Heart right ventricle (tissue), 16 donors: ENCODE results near the gene TRMT2B. TPM values are rescaled to one million over a fixed set of nuclear protein-coding genes. Genes with fewer than 3 reads are reported as not detected.

Source experiments
- ATAC-seq, 8 donors: fragments of 200-7000 bp; cut with Tn5 transposase; one replicate each; pipeline ENCODE4 v1.9.1; 2020; ENCODE audit warnings: mild to moderate bottlenecking in 8 of 8, moderate library complexity in 8 of 8, moderate number of reproducible peaks in 1 of 8
- DNase-seq, 2 donors: peaks; one replicate each; pipeline ENCODE4 v3.0.0-alpha.2; 2020
- H3K27ac ChIP-seq, 10 donors: fragments of 200-600 bp; sonication (generic) in 2 of 10; one replicate each; pipeline versions ENCODE4 v1.5.0 to v1.8.0; 2020 to 2022; ENCODE audit warnings: mild to moderate bottlenecking in 3 of 10
- H3K27me3 ChIP-seq, 7 donors: fragments of 200-600 bp; one replicate each; pipeline ENCODE4 v1.8.0; 2021 to 2022; ENCODE audit warnings: mild to moderate bottlenecking in 2 of 7
- H3K36me3 ChIP-seq, 9 donors: fragments of 200-600 bp; sonication (generic) in 1 of 9; one replicate each; pipeline versions ENCODE4 v1.5.0 to v1.8.0; 2020 to 2022; ENCODE audit warnings: mild to moderate bottlenecking in 2 of 9
- H3K4me1 ChIP-seq, 9 donors: fragments of 200-600 bp; sonication (generic) in 1 of 9; one replicate each; pipeline versions ENCODE4 v1.5.0 to v1.8.0; 2020 to 2022; ENCODE audit warnings: mild to moderate bottlenecking in 4 of 9
- H3K4me3 ChIP-seq, 10 donors: fragments of 200-600 bp; sonication (generic) in 2 of 10; one replicate each; pipeline versions ENCODE4 v1.5.0 to v1.8.0; 2020 to 2022; ENCODE audit warnings: mild to moderate bottlenecking in 7 of 10, moderate library complexity in 2 of 10
- H3K9me3 ChIP-seq, 11 donors: fragments of 200-600 bp in 10 of 11; sonication (generic) in 2 of 11; one replicate each; pipeline versions ENCODE4 v1.5.0 to v1.8.0; 2013 to 2022; ENCODE audit warnings: mild to moderate bottlenecking in 2 of 11, control low read depth in 1 of 11, moderate library complexity in 1 of 11
- CTCF ChIP-seq, 9 donors: fragments of 200-600 bp; sonication (generic) in 2 of 9; IDR thresholded peaks; one replicate each; pipeline versions ENCODE4 v1.5.0 to v1.8.0; 2021 to 2022; ENCODE audit warnings: antibody characterized with exemption in 9 of 9, mild to moderate bottlenecking in 5 of 9, moderate library complexity in 1 of 9
- WGBS, 2 donors: extraction: QIAGEN DNeasy Blood & Tissue Kit; methylation state at CpG; one replicate each; pipeline ENCODE4 v1.1.7; 2013; ENCODE audit warnings: inconsistent platforms in 1 of 2; 5-methylcytosine and 5-hydroxymethylcytosine counted together
- intact Hi-C, 10 donors: fragments of 100-400 bp; cut with DNase I; formaldehyde crosslinking; loops; one replicate each; pipeline versions ENCODE4 v1.11.1 to v1.14.2; 2022
- long read RNA-seq, 3 donors: library from polyadenylated mRNA; unstranded; transcript quantifications; one replicate each; pipeline ENCODE4 v2.0.0, GENCODE V29; 2020 to 2021
- polyA plus RNA-seq, 2 donors: library from polyadenylated mRNA; stranded (reverse); fragments of 200-250 nt; gene quantifications; one replicate each; pipeline ENCODE4 v1.2.3, GENCODE V29; 2013
- total RNA-seq, 10 donors: library from RNA; stranded (reverse); fragmentation: NEBNext Ultra II Directional in 3 of 10; extraction: Animal tissue kit (Norgen Biotek cat#: 25700) in 3 of 10; gene quantifications; one replicate each; pipeline versions ENCODE4 v1.2.1 to v1.2.4, GENCODE V29; 2021 to 2023
- donor health status: Arrhythmogenic right ventricular cardiomyopathy.
- donor health status: ischemic (EF 13 %, LVEDD 7.1; RV severe dilation, severe dysfunction).
- donor health status: healthy with polysubstance abuse.
- donor health status: DM: no; HTN: yes; CAD: no.
- donor health status: DM: no; HTN: no; CAD: no.
- donor health status: ischemic (EF 25% LVEDD 6.9; RV normal size, moderate dysfunction).
- donor health status: ischemic (EF 25% LVEDD 5.7; RV mildly dilated, moderate dysfunction).
- donor health status: healthy.
- donor health status: DM: yes; HTN: yes; CAD: no.
- donor health status: Ischemic cardiomyopathy.
- donor health status: ischemic (EF 35%, LVEDD 5.7; RV mildly dilated, moderate dysfunction).
- donor health status: nonischemic (EF 11% LVEDD 7.7; RV severe dilation, severe dysfunction).
- donor health status: DM: yes; HTN: yes; CAD: no.
- donor health status: PGD.
- donor health status: ischemic (EF 29% LVEDD 5.4; RV normal size, mild dysfunction).
- donor health status: nonischemic (EF 23%, LVEDD 6.1; RV moderate dilation, normal function).

The TRMT2B gene
- total RNA-seq (10 to 100 TPM; 12.8 to 21.2 (median 16.3) TPM), polyA plus RNA-seq (1 to 10 TPM; 8.2 to 9.0 TPM)
- long read RNA-seq, donor 1, partial matches to known transcripts: 0 of 6 reads
- long read RNA-seq, donor 1, other reads (novel, unspliced or antisense): 5 of 6 reads
- long read RNA-seq, donor 2, partial matches to known transcripts: 2 of 8 reads
- long read RNA-seq, donor 2, other reads (novel, unspliced or antisense): 3 of 8 reads
- long read RNA-seq, donor 3, partial matches to known transcripts: 2 of 17 reads
- long read RNA-seq, donor 3, other reads (novel, unspliced or antisense): 14 of 17 reads

GRCh38 chrX:101051549-101052302 lies at the start of gene TRMT2B:
TSS of gene TRMT2B (minus strand) at chrX:101052111. CDS start at chrX:101042289, 9,822 bp downstream.
- Histone ChIP-seq H3K9me3 (no peaks in the 10 kb centered on the region), H3K27ac (peak within 1 kb of the TSS; percentile 69 to 93 (median 89)), H3K4me1 (peaks cover 0 to 8% (median 0%) of the 10 kb centered on the region in 9 donors), H3K4me3 (peak within 1 kb of the TSS; percentile 24 to 79 (median 68)), H3K27me3 (no peaks in the 10 kb centered on the region), H3K36me3 (no peaks in the 10 kb centered on the region)
- intact Hi-C loops: loop anchor here in 2 of 10 donors (1.0 to 5.0 kb wide), 2 partner anchors 46 kb away; partner anchors contain the start of gene CENPI (in 1 of the 2)
- ATAC-seq: peak; percentile 95 to 99 (median 98)
- whole genome bisulfite sequencing, 2 donors: 0% methylated on average over 36 to 43 of the region's 43 CpGs
- no peak for TF ChIP-seq CTCF (IDR thresholded peaks at IDR 0.05)
- peak; percentile 73 to 74 for DNase-seq

- 0% methylated on average over 44 to 48 of the region's 48 CpGs for WGBS, 2 donors
- Histone ChIP-seq H3K4me1 (peaks cover 0 to 13% (median 0%) of the 10 kb centered on the region in 9 donors), H3K9me3 (no peaks in the 10 kb centered on the region), H3K27me3 (peaks cover 0 to 7% (median 0%) of the 10 kb centered on the region in 7 donors), H3K4me3 (peak within 1 kb of the TSS; percentile 13 to 60 (median 56)), H3K27ac (peak within 1 kb of the TSS; percentile 34 to 86 (median 81)), H3K36me3 (no peaks in the 10 kb centered on the region)
- DNase-seq: peak; percentile 91 to 92
- peak; percentile 100 for ATAC-seq
- TF ChIP-seq CTCF (IDR thresholded peaks at IDR 0.05): no peak
- intact Hi-C loops: loop anchor here in 3 of 10 donors (1.0 to 5.0 kb wide), 3 partner anchors 45 to 275 kb away; partner anchors contain the start of genes TRMT2B (in 2 of the 3) and CSTF2 (in 1 of the 3)
Observed at GRCh38 chrX:101097546-101098453, 45.9 kb upstream of the TRMT2B start, which contains the start of gene CENPI. TSS of gene CENPI (plus strand) at chrX:101098204. CDS start at chrX:101101071, 2,867 bp downstream.

GRCh38 chrX:101091817-101092216 lies 39.9 kb upstream of the TRMT2B start:
- no peak for DNase-seq
- intact Hi-C loops: no loop called here
- peaks cover 0 to 7% (median 0%) of the 10 kb centered on the region in 7 donors for H3K27me3 ChIP-seq
- H3K4me3 ChIP-seq: no peak overlapping the region
- H3K36me3 ChIP-seq: no peaks in the 10 kb centered on the region
- no peak overlapping the region for H3K27ac ChIP-seq
- 90 to 100% methylated on average over 1 of the region's 1 CpG for WGBS, 2 donors
- no peaks in the 10 kb centered on the region for H3K4me1 ChIP-seq
- H3K9me3 ChIP-seq: no peaks in the 10 kb centered on the region
- ATAC-seq: no peak
- no peak for TF ChIP-seq CTCF (IDR thresholded peaks at IDR 0.05)
